Suppressor macrophage (primary cell): Measurements from ENCODE around the gene EFHC1.
A peak's percentile ranks its signal among the peaks of the same experiment; 100 is the strongest.
"Not testable (repeated sequence)": the region's sequence is repeated elsewhere in the genome, so short reads cannot be mapped to it uniquely, and the experiment has no call there.

Experiments used
- DNase-seq, 4 experiments: peaks; one replicate each; pipeline ENCODE4 v3.0.0-alpha.2; 2020 to 2022
- total RNA-seq, 17 experiments: gene quantifications; one replicate each; lab custom pipeline; 2026; ENCODE audit warnings: mixed read lengths in 6 of 17, inconsistent platforms in 3 of 17; lab: John Stamatoyannopoulos, UW

EFHC1 gene, protein sequence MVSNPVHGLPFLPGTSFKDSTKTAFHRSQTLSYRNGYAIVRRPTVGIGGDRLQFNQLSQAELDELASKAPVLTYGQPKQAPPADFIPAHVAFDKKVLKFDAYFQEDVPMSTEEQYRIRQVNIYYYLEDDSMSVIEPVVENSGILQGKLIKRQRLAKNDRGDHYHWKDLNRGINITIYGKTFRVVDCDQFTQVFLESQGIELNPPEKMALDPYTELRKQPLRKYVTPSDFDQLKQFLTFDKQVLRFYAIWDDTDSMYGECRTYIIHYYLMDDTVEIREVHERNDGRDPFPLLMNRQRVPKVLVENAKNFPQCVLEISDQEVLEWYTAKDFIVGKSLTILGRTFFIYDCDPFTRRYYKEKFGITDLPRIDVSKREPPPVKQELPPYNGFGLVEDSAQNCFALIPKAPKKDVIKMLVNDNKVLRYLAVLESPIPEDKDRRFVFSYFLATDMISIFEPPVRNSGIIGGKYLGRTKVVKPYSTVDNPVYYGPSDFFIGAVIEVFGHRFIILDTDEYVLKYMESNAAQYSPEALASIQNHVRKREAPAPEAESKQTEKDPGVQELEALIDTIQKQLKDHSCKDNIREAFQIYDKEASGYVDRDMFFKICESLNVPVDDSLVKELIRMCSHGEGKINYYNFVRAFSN
- total RNA-seq, result 0.87 to 13.3 (median 3.3) reads per million in 17 experiments

DNA sequence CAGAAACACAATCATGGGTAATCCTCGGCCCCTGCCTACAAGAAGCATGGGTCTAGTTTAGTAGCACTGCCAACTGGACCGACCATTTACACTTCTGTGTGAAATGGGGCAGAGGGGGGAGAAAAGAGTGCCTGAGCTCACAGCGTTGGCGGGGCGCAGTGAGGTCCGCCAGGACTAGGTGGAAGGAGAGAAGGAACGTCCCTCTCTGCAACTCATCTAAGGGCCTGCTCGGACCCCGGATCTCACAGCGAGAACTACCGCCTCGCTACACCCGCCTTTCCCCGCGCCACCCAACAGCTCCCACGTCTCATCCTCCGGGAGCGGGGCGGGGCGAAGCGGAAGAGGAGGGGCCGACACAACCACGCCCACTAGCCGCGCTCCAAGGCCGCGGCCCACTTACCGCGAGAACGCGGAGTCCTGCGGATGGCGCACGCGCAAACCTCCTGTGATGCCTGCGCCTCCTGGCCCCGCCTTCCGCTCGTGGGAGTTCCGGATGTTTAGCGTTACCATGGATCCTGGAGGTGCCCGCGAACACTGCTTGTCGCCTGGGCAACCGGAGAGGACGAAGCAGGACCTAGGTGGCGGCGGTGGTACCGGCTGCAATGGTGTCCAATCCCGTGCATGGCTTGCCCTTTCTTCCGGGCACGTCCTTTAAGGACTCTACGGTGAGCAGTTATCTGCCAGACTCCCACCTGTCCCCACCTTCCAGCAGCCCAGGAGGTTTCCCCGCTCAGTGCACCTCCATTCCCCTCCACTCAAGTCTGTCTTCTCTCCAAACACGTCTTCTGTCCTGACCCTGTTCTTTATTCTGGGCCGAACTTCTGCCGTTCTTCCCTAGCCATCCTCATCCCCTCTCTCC, at the start of gene EFHC1:
TSS of gene EFHC1 (plus strand) at position 534 of the 859 bp plus-strand sequence. CDS start at position 603, 69 bp downstream.
- DNase-seq, result peak; percentile 99 to 100 (median 99)

DNA sequence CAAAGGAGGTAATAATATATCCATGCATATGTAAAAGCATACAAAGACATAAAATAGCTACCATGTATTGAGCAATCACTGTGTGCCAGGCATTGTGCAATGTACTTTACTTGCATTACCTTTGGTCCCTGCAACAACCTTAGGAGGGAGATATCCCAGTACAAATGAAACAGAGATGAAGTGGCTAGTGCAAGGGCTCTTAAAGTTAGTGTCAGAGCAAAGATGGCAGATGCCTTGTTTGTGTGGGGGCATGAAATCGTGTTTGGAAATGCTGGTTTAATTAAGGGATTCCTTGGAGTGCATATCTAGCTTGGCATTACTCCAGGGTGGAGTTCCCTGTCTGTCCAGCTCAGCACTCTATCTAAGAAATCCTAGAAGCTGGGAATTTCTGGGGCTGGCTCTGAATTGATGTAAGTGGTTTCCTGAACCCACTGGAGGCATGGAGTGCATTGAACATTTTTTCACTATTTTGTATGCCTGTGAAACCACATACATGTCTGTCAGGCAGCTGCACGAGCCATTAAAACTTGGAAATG, 48.4 kb upstream of the EFHC1 start:
- no peak for DNase-seq

DNA sequence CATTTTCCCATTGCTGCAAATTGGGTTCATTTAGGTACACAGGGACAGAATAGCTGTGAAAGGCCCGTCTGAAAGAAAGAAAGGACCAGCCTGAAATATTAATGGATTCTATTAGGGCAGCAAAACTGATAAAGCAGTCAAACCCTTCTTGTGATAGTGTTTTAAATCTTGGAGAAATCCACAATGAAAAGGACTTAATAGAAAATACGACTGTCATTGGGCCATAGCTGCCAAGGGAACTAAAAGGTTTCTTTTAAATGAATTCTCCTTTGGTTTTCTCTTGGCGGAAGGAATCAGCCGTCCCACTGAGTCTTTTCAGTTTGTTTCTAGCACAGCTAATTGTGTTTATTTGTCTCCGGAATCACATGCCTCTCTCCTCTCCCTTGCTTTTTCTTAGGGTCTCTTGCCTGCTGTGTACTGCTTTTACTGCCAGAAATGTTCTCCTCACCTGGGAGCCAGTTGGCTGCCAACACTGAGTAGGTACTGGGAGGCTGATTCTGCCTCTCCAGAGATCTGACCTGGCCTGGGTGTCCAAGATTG, 46.9 kb upstream of the EFHC1 start:
- no peak for DNase-seq

DNA sequence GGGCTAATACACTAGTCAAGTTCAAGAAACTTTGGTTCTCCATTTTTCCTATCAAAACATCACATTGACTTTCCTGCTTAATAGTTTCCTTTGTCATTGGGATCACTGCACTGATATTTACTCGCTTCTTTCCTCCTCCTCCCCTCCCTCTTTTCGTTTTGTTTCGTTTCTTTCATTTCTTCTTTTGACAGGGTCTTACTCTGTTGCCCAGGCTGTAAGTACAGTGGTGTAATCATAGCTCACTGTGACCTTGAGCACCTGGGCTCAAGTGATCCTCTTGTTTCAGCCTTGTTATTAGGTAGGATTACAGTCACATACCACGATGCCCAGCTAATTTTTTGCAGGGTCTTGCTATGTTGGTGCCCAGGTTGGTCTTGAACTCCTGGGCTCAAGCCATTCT, 45.9 kb upstream of the EFHC1 start:
- DNase-seq, result no peak

DNA sequence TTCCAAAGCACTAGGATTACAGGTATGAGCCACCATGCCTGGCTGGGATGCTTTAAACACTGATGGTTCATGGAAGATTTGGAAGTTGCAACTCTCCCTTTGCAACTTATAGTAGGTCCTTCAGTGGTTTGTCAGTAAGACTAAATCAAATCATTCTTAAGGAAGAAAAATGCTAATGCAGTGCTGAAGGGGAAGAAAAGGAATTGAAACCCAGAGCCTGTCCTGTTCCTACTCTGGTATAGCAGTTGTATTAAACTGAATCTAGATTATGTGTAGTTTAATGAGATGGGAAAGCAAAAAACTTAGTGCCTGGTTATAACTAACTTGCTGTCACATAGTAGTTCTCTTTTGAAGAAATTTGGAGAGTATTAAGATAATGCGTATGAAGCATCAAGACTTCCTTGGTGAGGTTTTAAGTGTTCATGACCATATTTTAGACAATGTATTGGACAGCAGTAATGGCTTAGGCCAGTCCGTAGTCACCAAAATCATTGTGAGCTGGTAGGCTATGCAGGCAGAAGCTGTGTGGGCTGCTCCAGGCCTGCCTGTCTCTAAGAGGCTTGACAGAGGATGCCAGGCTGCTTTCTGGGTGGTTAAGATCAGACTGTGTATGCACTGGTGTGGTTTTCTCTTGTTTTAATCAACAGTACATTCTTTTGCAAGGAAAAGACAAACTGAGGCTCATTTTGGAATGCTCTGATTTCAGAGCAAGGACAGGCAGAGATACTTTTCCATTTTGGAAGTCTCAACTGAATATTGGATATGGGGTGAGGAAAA, 44.2 kb upstream of the EFHC1 start:
- DNase-seq, result peak in 1 of 4 experiments; percentile 27

DNA sequence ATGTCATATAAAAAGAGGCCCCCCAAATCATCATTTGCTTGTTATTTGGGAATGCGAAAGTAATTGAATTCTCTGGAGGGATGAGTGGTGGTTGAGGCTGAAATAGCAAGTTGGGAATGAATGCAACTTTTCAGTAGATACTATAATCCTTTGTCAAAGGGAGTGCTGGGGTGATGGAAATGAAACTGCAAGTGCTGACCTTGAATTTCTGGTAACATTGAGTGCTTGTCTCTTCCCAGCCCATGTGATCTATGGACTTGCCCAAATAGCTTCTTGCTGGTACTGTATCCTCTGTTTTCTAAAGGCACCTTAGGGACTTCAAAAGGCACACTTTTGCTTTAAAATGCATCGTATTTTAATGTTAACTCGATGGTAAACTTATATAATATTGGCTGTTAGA, 43.4 kb upstream of the EFHC1 start:
- peak in 1 of 4 experiments; percentile 33 for DNase-seq

DNA sequence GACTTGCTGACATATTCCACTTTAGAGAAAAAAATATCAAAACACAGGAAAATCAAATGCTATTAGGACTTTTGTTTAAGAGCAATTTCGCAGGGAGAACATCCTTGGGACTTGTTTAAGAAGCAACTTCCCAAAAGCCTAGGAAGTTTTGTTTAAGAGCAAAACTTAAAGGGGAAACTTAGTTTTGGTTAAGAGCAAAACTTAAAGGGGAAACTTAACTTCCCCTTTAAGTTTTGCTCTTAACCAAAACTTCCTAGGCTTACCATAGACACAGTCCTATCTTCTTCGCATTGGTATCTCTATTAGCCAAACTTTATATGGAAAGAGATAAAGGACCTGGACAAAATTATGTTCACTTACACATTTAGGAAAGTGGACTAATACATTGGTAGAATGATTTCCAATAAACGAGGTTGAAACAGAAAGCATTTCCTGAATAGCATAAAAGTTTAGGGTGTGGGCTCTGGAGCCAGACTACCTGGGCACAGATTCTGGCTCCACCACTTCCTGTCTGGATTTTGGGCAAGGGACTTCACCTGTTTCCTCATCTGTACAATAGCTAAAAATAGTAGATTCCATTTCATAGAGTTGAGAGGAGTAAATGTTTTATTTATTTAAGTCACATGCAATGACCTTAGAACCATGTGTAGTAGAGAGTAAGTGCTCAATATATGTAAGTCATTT, 42.5 kb upstream of the EFHC1 start:
- peak in 3 of 4 experiments; percentile 27 to 71 (median 62) for DNase-seq

DNA sequence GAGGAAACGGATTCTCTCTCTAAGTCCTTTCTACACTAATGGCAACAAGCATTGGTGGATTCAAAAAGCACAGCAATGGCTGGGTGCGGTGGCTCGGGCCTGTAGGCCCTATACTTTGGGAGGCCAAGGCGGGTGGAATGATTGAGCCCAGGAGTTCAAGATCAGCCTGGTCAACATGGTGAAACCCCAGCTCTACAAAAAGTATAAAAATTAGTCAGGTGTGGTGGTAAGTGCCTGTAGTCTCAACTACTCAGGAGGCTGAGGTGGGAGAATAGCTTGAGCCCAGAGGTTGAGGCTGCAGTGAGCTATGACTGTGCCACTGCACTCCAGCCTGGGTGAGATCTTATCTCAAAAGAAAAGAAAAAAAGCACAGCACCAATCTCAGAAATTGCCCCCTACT, 38.9 kb upstream of the EFHC1 start:
- no peak for DNase-seq

DNA sequence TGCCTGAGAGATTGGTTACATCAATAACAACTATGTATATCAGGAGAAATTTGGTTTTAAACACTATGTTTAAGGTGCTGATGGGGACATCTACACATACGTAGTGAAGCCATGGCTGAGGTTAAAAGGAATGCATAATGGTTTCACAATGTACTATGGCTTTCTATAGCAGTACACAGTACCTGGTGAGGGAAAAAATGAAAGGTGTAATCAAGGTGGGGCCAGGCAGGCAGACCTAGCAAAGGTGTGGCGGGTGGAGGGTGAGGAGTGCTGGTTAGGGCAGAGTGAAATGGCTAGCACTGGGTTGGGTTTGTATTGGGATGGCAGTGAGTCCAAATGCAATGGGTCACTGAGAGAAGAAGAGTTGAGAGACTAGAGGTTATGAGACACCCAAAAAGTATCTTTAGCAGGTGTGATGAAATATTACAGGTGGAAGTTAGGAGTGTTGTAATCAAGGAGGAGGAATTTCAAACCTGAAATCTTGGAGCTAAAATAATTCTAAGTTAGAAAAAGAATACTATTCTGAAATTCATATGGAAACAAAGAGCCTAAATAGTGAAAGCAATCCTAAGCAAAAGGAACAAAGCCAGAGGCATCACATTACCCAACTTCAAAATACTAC, 35.9 kb upstream of the EFHC1 start:
- DNase-seq, result no peak

DNA sequence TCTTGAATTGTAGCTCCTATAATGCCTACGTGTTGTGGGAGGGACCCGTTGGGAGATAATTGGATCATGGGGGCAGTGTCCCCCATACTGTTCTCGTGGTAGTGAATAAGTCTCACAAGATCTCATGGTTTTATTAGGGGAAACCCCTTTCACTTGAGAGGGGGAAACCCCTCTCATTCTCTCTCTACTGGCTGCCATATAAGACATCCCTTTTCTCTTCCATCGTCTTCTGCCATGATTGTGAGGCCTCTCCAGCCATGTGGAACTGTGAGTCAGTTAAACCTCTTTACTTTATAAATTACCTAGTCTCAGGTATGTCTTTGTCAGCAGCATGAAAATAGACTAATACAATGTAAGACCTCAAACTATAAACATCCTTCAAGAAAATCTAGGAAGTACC, 35.1 kb upstream of the EFHC1 start:
- no peak for DNase-seq

DNA sequence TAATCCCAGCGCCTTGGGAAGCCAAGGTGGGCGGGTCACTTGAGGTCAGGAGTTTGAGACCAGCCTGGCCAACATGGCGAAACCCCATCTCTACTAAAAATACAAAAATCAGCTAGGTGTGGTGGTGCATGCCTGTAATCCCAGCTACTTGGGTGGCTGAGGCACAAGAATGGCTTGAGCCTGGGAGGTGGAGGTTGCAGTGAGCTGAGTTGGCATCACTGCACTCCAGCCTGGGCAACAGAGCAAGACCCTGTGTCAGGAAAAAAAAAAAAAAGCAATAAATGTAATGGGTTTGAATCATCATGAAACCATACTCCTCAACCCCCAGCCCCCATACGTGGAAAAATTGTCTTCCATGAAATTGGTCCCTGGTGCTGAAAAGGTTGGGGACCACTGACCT, 32.0 kb upstream of the EFHC1 start:
- not testable (repeated sequence) for DNase-seq

DNA sequence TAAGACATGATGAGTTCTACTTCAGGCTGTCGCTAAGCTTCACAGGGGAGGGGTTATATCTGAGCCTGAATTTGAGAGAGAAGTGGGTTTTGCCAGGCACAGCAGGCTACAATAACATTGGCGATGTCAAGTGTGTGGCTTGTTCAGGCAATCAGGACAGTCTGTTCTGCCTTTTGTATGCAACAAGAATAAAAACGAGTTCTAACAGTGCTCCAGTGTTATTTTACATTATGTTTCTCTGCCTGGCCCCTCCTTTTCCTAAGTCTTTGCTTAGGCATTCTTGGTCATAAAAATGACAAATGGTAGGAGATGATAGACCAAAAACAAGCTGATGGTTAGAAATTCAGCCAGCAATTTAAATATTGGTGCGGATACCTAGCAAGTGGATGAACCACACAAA, 31.4 kb upstream of the EFHC1 start:
- DNase-seq, result no peak

DNA sequence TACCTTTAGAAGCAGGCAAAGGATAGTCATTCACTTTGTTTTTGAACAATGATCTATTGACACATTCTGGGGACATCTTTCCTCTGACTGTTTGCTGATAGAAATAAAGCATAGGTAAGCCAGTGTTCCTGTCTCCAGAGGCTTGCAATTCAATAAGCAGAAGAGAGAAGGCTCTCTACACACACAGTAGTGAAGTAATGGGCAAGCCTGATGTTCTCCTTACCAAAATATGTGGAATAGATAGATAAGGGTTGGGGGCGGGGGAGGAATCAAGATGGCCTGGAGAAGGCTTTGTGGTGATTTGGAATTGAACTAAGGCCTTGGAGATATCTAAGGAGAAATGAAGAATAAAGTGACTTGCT, 30.9 kb upstream of the EFHC1 start:
- DNase-seq, result no peak

DNA sequence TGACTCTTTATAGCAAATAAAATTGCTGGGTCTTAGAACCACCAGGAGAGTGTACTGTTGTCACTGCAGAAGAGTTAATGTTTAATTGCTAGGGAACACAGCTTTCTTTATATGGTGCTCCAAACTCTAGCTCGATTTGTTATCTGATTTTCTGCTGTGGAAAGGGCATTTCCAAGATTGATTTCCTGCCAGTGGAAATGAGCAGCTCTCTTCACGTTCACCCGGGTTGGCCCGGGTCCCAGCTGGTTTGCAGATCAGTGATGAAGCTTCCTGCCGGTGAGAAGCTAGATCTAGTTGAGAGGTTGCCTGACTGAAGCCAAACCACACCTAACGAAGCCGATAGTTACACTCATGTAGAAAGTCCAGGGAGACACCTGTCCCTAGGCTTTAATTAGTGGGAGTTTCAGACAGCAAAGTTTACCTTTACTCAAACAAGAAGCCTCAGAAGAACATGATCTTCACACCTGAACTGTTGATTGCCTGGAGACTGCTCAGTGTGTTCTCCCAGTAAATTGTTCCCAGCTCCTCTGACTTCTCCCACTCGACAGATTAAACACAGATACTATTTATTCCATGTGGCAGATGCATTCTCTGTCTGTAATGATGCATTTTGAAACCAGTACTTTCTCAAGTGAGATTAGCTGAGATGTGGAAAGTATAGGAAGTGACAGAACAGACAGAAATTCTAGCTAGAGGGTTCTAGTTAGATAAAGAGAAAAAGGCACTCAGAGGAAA, 30.3 kb upstream of the EFHC1 start:
- DNase-seq, result peak in 1 of 4 experiments; percentile 7

DNA sequence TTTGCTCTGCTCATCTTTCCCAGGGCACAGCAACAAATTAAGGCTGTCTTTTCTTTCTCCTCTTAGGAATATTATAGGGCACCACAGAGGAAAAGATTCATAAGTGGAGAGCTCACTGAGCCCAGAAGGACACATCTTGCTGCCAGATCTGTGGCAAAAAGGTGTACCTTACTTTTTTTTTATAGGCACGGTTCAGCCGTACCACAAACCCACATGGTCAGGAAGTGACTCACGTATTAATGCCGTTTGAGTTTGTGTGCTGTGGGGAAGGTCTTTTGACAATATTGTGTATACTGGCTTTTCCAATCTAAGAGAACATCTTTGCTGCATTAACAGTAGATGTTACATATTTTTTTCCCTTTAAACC, 29.8 kb upstream of the EFHC1 start:
- DNase-seq, result peak in 2 of 4 experiments; percentile 16

DNA sequence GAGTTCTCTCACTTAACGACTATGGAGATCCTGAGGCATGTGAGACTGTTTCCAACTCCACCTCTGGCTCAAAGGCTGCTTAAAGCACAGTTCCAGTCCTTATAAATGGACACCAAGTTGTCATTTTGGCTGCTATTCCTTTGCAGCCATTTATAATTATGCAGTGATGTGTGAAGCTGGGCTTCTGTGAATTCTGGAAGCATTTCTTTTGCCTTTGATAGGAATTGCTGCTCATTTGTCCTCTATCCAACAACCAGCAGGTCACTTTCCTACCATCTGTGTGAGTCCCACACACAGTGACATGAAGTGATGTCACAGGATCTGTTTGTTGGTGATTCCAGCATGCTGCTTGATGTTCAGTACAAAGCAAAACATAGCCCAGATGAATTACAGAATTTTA, 28.5 kb upstream of the EFHC1 start:
- no peak for DNase-seq

DNA sequence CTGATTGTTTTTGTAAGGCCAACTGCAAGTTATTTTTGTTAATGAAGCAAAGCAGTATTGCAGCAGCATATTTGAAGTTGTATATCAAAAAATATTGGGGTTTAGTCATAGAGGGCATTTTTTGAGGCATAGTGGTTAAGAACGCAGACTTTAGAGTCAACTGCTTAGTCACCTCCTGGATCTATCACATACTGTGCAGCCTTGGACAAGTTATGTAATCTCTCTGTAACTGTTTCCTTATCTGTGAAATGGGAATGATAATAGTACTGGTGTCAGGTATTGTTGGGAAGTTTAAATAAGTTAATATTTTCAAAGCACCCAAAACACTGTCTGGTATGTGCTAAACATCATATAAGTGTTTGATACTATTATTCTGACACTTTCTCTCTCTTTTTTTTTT, 27.2 kb upstream of the EFHC1 start:
- DNase-seq, result peak in 1 of 4 experiments; percentile 11

DNA sequence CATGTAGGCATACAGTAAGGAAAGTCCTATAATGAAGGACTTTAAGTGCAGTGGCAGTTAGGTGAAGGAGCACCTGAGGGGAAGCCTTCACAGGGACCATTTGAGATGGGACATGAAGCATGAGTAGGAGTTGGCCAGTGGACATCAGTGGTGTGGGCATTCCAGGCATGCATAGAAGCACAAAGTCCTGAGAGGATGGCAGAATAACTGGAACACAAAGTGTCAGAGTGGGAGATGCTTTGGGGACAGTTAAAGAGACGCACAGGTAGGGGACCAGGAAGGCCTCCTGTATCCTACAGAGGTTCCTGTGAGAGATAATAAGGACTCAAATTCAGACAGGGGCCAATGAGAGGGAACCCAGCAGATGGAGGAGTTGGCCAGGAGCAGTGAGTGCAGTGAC, 26.4 kb upstream of the EFHC1 start:
- DNase-seq, result no peak

DNA sequence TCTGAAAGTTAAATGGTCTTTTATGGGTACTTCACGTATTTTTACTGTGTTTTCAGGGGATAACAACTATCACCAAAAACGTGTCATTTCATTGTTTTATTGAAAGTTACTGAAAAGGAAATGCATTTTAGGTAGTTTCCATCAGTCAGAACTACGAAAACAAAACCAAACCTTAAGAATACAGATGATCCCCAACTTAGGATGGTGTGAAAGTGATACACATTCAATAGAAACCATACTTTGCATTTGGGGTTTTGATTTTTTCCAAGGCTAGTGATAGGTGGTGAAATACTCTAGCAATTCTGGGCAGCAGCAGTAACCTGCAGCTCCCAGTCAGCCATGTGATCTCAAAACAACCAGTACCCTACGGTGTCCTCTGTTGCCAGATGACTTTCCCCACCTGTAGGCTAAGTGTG, 25.9 kb upstream of the EFHC1 start:
- no peak for DNase-seq

DNA sequence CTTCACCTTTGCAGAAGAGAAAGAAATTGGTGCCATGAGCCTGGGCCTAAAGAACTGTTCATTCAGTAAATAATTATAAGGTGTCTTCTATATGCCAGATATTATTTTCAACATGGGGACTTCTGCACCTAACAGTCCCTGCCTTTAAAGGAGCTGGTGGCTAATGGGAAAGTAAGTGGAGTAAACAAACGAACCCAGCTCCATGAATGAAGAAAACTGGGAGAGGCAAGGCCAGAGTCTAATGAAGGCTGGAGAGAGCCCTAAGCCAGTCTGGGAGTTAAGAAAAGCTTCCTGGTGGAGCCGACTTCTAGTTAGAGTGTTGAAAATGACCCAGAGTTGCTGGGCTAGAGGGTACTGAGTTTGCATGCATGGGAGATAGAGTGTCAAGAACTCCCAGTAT, 24.2 kb upstream of the EFHC1 start:
- DNase-seq, result no peak
